Measurements from ENCODE around the gene DTWD2. TPM values are rescaled to one million over a fixed set of nuclear protein-coding genes. Genes with fewer than 3 reads are reported as not detected.
"Not testable (repeated sequence)": the region's sequence is repeated elsewhere in the genome, so short reads cannot be mapped to it uniquely, and the experiment has no call there.

Gene DTWD2
- total RNA-seq, 6 experiments from 2014 or later: 4.9 to 7.3 (median 5.6) TPM

DNA sequence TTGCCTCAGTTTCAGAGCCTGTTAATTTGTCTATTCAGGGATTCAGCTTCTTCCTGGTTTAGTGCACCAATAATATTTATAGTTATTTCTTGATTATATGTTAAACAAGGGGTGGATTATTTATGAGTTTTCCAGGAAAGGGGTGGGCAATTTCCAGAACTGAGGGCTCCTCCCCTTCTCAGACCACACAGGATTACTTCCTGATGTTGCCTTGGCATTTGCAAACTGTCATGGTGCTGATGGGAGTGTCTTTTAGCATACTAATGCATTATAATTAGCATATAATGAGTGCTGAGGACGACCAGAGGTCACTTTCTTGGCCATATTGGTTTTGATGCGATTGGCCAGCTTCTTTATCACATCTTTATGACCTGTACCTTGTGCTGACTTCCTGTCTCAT lies 6.2 kb upstream of the DTWD2 start:
- Mint-ChIP-seq H3K27ac (no peak overlapping the region), H3K36me3 (ENCODE audit: low read depth) (no peaks in the 10 kb centered on the region; the same call in 1 of the 2 replicates), H3K9me3 (peaks cover 24% of the 10 kb centered on the region), H3K4me1 (ENCODE audit: low read depth) (no peaks in the 10 kb centered on the region), H3K4me3 (no peak overlapping the region), H3K27me3 (ENCODE audit: insufficient read depth) (peaks cover 1% of the 10 kb centered on the region; the same call in 1 of the 2 replicates)
- no peak for DNase-seq
- TF ChIP-seq, protein P1, sequence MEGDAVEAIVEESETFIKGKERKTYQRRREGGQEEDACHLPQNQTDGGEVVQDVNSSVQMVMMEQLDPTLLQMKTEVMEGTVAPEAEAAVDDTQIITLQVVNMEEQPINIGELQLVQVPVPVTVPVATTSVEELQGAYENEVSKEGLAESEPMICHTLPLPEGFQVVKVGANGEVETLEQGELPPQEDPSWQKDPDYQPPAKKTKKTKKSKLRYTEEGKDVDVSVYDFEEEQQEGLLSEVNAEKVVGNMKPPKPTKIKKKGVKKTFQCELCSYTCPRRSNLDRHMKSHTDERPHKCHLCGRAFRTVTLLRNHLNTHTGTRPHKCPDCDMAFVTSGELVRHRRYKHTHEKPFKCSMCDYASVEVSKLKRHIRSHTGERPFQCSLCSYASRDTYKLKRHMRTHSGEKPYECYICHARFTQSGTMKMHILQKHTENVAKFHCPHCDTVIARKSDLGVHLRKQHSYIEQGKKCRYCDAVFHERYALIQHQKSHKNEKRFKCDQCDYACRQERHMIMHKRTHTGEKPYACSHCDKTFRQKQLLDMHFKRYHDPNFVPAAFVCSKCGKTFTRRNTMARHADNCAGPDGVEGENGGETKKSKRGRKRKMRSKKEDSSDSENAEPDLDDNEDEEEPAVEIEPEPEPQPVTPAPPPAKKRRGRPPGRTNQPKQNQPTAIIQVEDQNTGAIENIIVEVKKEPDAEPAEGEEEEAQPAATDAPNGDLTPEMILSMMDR (IDR thresholded peaks at IDR 0.05): no peak

DNA sequence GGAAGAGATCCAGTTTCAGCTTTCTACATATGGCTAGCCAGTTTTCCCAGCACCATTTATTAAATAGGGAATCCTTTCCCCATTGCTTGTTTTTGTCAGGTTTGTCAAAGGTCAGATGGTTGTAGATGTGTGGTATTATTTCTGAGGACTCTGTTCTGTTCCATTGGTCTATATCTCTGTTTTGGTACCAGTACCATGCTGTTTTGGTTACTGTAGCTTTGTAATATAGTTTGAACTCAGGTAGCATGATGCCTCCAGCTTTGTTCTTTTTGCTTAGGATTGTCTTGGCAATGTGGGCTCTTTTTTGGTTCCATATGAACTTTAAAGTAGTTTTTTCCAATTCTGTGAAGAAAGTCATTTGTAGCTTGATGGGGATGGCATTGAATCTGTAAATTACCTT lies 4.8 kb upstream of the DTWD2 start:
- H3K27me3 Mint-ChIP-seq (ENCODE audit: insufficient read depth): not testable (repeated sequence)

DNA sequence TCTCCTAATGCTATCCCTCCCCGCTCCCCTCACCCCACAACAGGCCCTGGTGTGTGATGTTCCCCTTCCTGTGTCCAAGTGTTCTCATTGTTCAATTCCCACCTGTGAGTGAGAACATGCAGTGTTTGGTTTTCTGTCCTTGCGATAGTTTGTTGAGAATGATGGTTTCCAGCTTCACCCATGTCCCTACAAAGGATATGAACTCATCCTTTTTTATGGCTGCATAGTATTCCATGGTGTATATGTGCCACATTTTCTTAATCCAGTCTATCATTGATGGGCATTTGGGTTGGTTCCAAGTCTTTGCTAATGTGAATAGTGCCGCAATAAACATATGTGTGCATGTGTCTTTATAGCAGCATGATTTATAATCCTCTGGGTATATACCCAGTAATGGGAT lies 3.7 kb upstream of the DTWD2 start:
- not testable (repeated sequence) for DNase-seq; H3K27ac Mint-ChIP-seq; H3K27me3 Mint-ChIP-seq (ENCODE audit: insufficient read depth); H3K36me3 Mint-ChIP-seq (ENCODE audit: low read depth); H3K4me3 Mint-ChIP-seq
- Mint-ChIP-seq H3K9me3 (peaks cover 16% of the 10 kb centered on the region), H3K4me1 (ENCODE audit: low read depth) (peaks cover 13% of the 10 kb centered on the region)

More for the DNA sequence above, 4.8 kb upstream of the DTWD2 start:
- not testable (repeated sequence) for H3K4me1 Mint-ChIP-seq (ENCODE audit: low read depth); DNase-seq; H3K27ac Mint-ChIP-seq; H3K36me3 Mint-ChIP-seq (ENCODE audit: low read depth); H3K4me3 Mint-ChIP-seq
- H3K9me3 Mint-ChIP-seq: peaks cover 20% of the 10 kb centered on the region

DNA sequence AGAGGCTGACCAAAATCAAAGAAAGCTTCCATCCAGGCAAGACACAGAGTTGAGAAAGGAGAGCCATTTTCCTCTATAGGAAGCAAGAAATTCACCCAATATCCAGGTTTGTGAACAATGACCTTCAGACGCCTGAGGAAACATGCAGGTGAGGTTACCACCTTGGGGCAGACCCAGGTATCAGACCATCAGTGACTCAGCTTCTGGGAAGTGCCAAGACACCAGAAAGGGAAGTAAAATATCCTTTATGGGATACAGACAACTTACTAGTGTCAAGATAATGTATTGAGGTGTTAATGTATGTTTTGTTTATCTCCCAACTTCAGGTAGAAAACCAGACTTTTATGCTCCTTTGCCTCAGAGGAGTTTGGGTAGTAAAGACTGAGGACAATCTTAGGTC lies 2.2 kb upstream of the DTWD2 start:
- no peak overlapping the region for H3K4me3 Mint-ChIP-seq
- TF ChIP-seq, protein P1 (IDR thresholded peaks at IDR 0.05): no peak
- no peak overlapping the region for H3K27ac Mint-ChIP-seq
- no peaks in the 10 kb centered on the region for H3K36me3 Mint-ChIP-seq (ENCODE audit: low read depth)
- no peaks in the 10 kb centered on the region for H3K27me3 Mint-ChIP-seq (ENCODE audit: insufficient read depth)
- peaks cover 23% of the 10 kb centered on the region for H3K4me1 Mint-ChIP-seq (ENCODE audit: low read depth)
- no peak for DNase-seq
- peaks cover 6% of the 10 kb centered on the region for H3K9me3 Mint-ChIP-seq

DNA sequence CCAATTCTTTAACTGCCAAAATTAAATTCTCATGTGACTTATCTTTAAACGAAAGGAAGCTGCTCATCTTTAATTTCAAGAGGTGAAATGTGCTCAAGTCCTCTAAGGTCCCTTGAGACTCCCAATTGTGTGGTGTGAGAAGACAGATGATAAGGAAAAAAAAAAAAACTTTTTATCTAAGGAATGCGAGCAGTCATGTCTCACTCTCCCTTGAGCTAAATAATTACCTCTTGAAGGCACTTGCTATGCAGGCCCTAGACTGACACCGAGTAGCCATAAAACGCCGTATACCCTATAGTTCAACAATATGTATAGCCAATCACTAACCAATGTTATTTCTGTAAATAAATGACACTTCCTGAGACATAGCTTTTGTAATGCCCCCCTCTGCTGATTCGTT lies 1.5 kb upstream of the DTWD2 start:
- TF ChIP-seq, protein P1 (IDR thresholded peaks at IDR 0.05): no peak
- Mint-ChIP-seq H3K4me3 (no peak overlapping the region), H3K4me1 (ENCODE audit: low read depth) (peaks cover 30% of the 10 kb centered on the region), H3K9me3 (peaks cover 6% of the 10 kb centered on the region), H3K36me3 (ENCODE audit: low read depth) (no peaks in the 10 kb centered on the region), H3K27ac (no peak overlapping the region), H3K27me3 (ENCODE audit: insufficient read depth) (no peaks in the 10 kb centered on the region)
- DNase-seq: no peak

DNA sequence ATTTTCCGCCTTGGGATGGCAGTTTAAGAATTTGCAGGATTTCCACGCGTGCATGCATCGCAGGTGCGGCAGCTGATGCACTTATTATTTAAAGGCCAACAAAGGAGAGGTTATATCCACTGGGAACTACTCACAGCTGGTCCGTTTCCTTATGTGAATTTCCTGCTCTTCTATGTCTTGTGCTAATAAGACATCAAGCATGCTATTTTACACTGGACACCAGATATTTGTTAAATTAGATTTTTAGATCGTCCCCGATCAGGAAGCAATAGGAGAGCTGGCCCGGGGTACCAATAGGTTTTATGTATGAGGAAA lies 476 bp upstream of the DTWD2 start:
- TF ChIP-seq, protein P1 (IDR thresholded peaks at IDR 0.05): no peak
- no peak for DNase-seq
- Mint-ChIP-seq H3K36me3 (ENCODE audit: low read depth) (no peaks in the 10 kb centered on the region), H3K27ac (peak overlapping the region; percentile 62), H3K4me1 (ENCODE audit: low read depth) (peaks cover 37% of the 10 kb centered on the region), H3K4me3 (peak overlapping the region; percentile 89), H3K27me3 (ENCODE audit: insufficient read depth) (no peaks in the 10 kb centered on the region), H3K9me3 (peaks cover 6% of the 10 kb centered on the region)

DNA sequence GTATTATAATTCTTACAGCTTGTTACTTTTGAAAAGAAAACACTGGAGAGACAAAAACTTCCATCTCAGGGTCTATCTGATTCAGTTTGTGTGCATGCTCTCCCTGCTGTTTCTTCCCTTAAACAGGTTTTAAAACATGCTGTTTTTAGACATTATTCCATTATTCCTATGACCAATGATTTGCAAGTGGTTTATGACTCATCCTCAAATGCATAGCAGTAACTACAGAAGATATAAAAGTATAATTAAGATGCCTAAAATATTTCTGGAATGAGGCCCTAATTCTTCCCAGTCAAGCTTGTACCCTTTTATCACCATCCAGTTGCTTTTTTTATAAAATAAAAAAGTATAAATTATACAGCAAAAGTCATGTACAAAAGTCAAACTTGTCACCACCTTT lies 3.7 kb downstream of the DTWD2 start:
- H3K27me3 Mint-ChIP-seq (ENCODE audit: insufficient read depth): no peaks in the 10 kb centered on the region; the same call in 1 of the 2 replicates
- peak; percentile 70 for DNase-seq
- H3K9me3 Mint-ChIP-seq: no peaks in the 10 kb centered on the region
- peak overlapping the region; percentile 26 for H3K27ac Mint-ChIP-seq
- H3K4me1 Mint-ChIP-seq (ENCODE audit: low read depth): peaks cover 52% of the 10 kb centered on the region
- H3K4me3 Mint-ChIP-seq: peak overlapping the region; percentile 7
- TF ChIP-seq, protein P1 (IDR thresholded peaks at IDR 0.05): no peak
- no peaks in the 10 kb centered on the region for H3K36me3 Mint-ChIP-seq (ENCODE audit: low read depth)
